SK-N-MC (cell line): ENCODE results near the gene SLC4A11.

Source experiments
- EZH2 ChIP-seq: fragments of 200-600 bp; sonication (generic); IDR thresholded peaks from one replicate; pipeline ENCODE4 v1.6.1; 2017; ENCODE audit warnings: antibody characterized with exemption
- POLR2AphosphoS5 ChIP-seq: IDR thresholded peaks from 2 replicates; pipeline ENCODE4 v1.6.1; 2012; ENCODE audit warnings: mild to moderate bottlenecking, low read depth, low read length, borderline replicate concordance

DNA sequence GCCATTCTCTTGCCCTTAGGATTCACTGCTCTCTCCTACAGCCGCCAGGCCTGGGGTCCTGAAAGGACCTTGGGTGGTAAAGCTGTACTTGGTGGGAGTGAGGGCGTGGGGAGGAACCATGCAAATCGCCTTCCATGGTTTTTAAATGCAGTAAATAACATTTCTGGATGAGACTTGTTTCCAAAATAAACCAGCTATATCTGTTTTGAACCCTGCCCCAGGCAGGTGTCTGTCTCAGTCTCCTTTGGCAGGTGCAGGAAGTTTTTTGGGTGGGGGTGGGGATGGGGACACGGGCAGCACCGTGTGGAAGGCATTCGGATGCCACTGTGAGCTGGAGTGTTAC, 15.4 kb downstream of the SLC4A11 start:
- TF ChIP-seq POLR2AphosphoS5 (no peak), EZH2 (no peak)
